Dendritic cell treated with granulocyte-macrophage colony-stimulating factor and Interleukin-4, amounts not matched to agents 40 ng/mL and 50 ng/mL, for 4 days (primary cell): ENCODE data around the gene GUSB.

Experiments used
- H3K27ac Mint-ChIP-seq: one replicate; pipeline ENCODE4 v1.8.0; 2022; ENCODE audit warnings: mild to moderate bottlenecking, mixed read lengths
- H3K27me3 Mint-ChIP-seq: one replicate; pipeline ENCODE4 v1.8.0; 2022; ENCODE audit warnings: mild to moderate bottlenecking, mixed read lengths
- H3K36me3 Mint-ChIP-seq: one replicate; pipeline ENCODE4 v1.8.0; 2022; ENCODE audit warnings: low read depth, mixed read lengths
- H3K4me1 Mint-ChIP-seq: one replicate; pipeline ENCODE4 v1.8.0; 2022; ENCODE audit warnings: low read depth, mixed read lengths
- H3K4me3 Mint-ChIP-seq: one replicate; pipeline ENCODE4 v1.8.0; 2022; ENCODE audit warnings: mild to moderate bottlenecking, moderate library complexity, mixed read lengths
- H3K9me3 Mint-ChIP-seq: one replicate; pipeline ENCODE4 v1.8.0; 2022; ENCODE audit warnings: mixed read lengths
- intact Hi-C: fragments of 100-400 bp; cut with micrococcal nuclease; formaldehyde crosslinking; loops from one replicate; pipeline ENCODE4 v1.15.0; 2022

Gene GUSB

DNA sequence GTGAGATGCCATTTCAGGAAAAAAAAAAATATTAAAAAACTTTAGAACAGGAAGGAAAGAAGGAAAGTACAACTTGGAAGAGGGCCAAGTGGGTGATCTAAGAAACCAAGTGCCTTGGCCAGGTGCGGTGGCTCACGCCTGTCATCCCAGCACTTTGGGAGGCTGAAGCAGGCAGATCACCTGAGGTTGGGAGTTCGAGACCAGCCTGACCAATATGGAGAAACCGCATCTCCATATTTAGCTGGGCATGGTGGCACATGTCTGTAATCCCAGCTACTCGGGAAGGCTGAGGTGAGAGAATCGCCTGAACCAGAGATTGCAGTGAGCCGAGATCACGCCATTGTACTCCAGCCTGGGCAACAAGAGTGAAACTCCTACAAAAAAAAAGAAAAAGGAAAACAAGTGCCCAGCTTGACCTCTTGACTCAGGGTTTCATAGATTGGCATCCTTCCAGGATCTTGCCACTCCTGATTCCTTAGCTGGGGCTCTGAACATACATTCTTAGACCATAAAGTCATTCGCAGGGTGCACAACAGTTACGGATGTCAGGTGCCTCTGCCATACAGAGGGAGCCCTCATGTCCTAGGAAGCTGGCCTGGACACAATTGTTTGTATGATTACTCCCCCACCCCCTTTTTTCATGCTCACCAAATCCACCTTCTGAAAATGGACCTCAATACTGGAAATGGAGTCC lies 2.1 kb upstream of the GUSB start:
- intact Hi-C loops: loop anchor here (5.0 to 10.0 kb wide), 5 partner anchors 91 to 863 kb away; partner anchors contain the start of genes ASL, CRCP and VKORC1L1
- Mint-ChIP-seq H3K4me3 (no peak overlapping the region), H3K36me3 (peaks cover 16% of the 10 kb centered on the region), H3K9me3 (no peaks in the 10 kb centered on the region), H3K27me3 (no peaks in the 10 kb centered on the region), H3K4me1 (peaks cover 10% of the 10 kb centered on the region), H3K27ac (no peak overlapping the region)

GRCh38 chr7:65980478-65981250 lies 1.3 kb downstream of the GUSB start:
- Mint-ChIP-seq H3K36me3 (peaks cover 49% of the 10 kb centered on the region), H3K4me1 (peaks cover 10% of the 10 kb centered on the region), H3K9me3 (no peaks in the 10 kb centered on the region), H3K27me3 (no peaks in the 10 kb centered on the region), H3K4me3 (peak overlapping the region; percentile 82), H3K27ac (peak overlapping the region; percentile 87)
- intact Hi-C loops: loop anchor here (2.0 to 10.0 kb wide), 6 partner anchors 94 to 867 kb away; partner anchors contain the start of genes ASL, CRCP and VKORC1L1

DNA sequence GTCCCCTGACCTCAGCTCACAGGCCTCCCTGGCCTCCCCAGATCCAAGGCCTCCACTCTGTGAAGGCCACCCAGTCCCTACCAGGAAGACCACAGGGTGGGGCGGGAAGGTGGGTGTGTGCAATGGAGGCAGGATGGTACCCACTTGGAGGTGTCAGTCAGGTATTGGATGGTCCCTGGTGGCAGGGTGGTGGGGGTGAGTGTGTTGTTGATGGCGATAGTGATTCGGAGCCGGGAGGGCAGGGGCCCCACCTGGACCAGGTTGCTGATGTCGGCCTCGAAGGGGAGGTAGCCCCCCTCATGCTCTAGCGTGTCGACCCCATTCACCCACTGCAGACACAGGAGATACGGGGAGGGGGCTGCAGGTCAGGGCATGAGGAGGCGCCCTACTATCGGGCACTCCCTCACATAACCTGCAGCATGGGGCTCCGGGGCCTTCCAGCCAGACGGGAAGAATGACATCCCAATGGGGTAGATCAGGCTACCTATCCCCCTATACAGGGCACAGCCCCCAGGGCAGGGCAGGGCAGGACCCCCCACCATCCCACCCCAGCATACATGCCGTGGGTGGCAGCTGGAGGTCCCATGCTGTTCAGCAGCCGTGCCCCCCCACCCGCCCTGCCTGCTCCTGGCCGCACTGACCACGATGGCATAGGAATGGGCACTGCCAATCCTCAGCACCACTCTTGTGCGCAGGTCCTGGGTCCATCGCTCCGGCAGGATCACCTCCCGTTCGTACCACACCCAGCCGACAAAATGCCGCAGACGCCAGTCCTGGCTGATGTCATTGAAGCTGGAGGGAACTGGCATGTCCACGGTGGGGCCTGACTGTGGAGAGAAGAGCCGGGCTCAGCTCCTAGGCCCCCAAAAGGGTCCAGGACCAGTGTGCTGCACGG lies 2.2 kb downstream of the GUSB start:
- intact Hi-C loops: loop anchor here (2.0 to 10.0 kb wide), 6 partner anchors 95 to 867 kb away; partner anchors contain the start of genes ASL, CRCP and VKORC1L1
- peak overlapping the region; percentile 82 for H3K4me3 Mint-ChIP-seq

DNA sequence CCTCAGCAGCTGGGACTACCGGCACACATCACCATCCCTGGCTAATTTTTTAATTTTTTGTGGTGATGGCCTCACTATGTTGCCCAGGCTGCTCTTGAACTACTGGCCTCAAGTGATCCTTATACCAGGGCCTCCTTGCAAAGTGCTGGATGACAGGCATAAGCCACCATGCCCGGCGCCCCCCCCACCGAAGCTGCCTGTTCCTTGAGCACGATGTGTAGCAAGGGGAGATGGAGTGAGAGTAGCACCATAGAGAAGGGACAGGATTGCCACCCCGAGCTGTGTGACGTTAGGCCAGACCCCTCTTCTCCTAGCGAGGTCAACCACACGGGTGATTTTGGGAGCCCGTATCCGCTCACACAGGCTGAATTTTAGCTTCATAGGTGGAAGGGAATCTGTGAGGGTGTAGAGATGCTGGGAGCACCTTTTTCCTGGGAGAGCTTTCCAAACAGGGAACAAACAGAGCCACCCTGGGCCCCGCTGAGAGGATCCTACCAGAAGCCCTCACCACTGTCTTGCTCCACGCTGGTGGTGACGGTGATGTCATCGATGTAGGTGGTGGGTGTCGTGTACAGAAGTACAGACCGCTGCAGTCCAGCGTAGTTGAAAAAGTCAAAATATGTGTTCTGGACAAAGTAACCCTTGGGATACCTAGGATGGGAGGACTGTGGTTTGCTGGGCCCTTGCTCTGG lies 3.0 kb downstream of the GUSB start:
- H3K27me3 Mint-ChIP-seq: no peaks in the 10 kb centered on the region
- no peak overlapping the region for H3K4me3 Mint-ChIP-seq
- H3K4me1 Mint-ChIP-seq: peaks cover 10% of the 10 kb centered on the region
- intact Hi-C loops: no loop called here
- peak overlapping the region; percentile 87 for H3K27ac Mint-ChIP-seq
- H3K36me3 Mint-ChIP-seq: peaks cover 65% of the 10 kb centered on the region
- no peaks in the 10 kb centered on the region for H3K9me3 Mint-ChIP-seq

More for the DNA sequence above, 2.2 kb downstream of the GUSB start:
- Mint-ChIP-seq H3K4me1 (peaks cover 10% of the 10 kb centered on the region), H3K9me3 (no peaks in the 10 kb centered on the region), H3K27me3 (no peaks in the 10 kb centered on the region), H3K36me3 (peaks cover 58% of the 10 kb centered on the region), H3K27ac (peak overlapping the region; percentile 87)

GRCh38 chr7:65976659-65977196 lies 5.3 kb downstream of the GUSB start:
- Mint-ChIP-seq H3K27ac (no peak overlapping the region), H3K27me3 (no peaks in the 10 kb centered on the region), H3K9me3 (no peaks in the 10 kb centered on the region), H3K4me3 (no peak overlapping the region), H3K4me1 (peaks cover 10% of the 10 kb centered on the region), H3K36me3 (peaks cover 89% of the 10 kb centered on the region)
- intact Hi-C loops: no loop called here

DNA sequence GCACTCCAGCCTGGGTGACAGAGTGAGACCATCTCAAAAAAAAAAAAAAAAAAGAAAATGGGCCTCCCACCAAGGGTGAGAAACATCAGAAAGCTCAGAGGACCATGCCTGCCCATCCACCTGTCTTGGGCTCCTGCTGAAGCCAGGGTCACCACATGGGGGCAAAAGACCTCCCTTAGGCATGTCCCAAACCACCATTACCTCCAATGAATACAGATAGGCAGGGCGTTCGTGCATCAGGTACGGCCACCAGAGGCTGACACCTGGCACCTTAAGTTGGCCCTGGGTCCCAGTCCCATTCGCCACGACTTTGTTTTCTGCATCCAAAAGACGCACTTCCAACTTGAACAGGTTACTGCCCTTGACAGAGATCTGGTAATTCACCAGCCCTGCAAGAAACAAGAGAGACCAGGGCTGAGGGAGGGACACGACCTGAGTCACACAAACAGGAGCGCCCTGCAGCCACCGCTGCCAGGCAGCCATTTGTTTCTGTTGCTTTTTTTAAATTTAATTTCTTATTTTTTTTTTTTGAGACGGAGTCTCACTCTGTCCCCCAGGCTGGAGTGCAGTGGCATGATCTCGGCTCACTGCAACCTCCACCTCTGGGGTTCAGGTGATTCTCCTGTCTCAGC lies 6.1 kb downstream of the GUSB start:
- H3K36me3 Mint-ChIP-seq: peaks cover 97% of the 10 kb centered on the region
- H3K27me3 Mint-ChIP-seq: no peaks in the 10 kb centered on the region
- H3K4me3 Mint-ChIP-seq: no peak overlapping the region
- intact Hi-C loops: no loop called here
- peaks cover 8% of the 10 kb centered on the region for H3K4me1 Mint-ChIP-seq
- peak overlapping the region; percentile 22 for H3K27ac Mint-ChIP-seq
- no peaks in the 10 kb centered on the region for H3K9me3 Mint-ChIP-seq

DNA sequence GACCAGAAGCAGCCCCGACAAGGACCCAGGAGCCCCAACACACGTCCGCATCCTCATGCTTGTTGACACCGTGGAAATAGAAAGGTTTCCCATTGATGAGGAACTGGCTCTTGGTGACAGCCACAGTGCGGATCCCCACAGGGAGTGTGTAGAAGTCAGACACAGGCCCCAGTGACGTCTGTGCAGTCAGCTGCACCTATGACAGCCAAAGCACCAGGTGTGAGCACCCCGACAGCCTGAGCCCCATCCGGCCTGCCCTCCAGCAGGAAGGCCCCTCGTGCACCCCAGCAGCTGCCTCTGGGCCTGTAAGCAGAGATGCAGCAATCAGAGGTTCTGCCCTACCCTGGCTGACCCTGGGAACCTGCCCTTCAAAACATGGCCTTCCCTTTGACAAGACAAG lies 7.1 kb downstream of the GUSB start:
- Mint-ChIP-seq H3K4me1 (no peaks in the 10 kb centered on the region), H3K27ac (no peak overlapping the region), H3K9me3 (no peaks in the 10 kb centered on the region), H3K4me3 (no peak overlapping the region), H3K36me3 (peaks cover 99% of the 10 kb centered on the region), H3K27me3 (no peaks in the 10 kb centered on the region)
- intact Hi-C loops: no loop called here

GRCh38 chr7:65974191-65974801 lies 7.7 kb downstream of the GUSB start:
- Mint-ChIP-seq H3K4me3 (no peak overlapping the region), H3K4me1 (no peaks in the 10 kb centered on the region), H3K27ac (no peak overlapping the region), H3K9me3 (no peaks in the 10 kb centered on the region), H3K27me3 (no peaks in the 10 kb centered on the region), H3K36me3 (peaks cover 99% of the 10 kb centered on the region)
- intact Hi-C loops: no loop called here

DNA sequence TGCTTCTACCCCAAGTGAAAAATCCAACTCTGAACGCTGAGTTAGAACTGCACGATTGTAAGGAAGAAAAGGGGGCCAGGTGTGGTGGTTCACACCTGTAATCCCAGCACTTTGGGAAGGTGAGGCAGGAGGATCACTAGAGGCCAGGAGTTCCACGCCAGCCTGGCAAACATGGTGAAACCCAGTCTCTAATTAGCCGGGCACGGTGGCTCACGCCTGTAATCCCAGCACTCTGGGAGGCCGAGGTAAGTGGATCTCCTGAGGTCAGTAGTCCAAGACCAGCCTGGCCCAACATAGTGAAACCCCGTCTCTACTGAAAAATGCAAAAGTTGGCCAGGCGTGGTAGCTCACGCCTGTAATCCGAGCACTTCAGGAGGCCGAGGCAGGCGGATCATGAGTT lies 9.0 kb downstream of the GUSB start:
- H3K9me3 Mint-ChIP-seq: no peaks in the 10 kb centered on the region
- peaks cover 99% of the 10 kb centered on the region for H3K36me3 Mint-ChIP-seq
- H3K27ac Mint-ChIP-seq: peak overlapping the region; percentile 32
- H3K4me3 Mint-ChIP-seq: no peak overlapping the region
- no peaks in the 10 kb centered on the region for H3K27me3 Mint-ChIP-seq
- intact Hi-C loops: no loop called here
- H3K4me1 Mint-ChIP-seq: no peaks in the 10 kb centered on the region

DNA sequence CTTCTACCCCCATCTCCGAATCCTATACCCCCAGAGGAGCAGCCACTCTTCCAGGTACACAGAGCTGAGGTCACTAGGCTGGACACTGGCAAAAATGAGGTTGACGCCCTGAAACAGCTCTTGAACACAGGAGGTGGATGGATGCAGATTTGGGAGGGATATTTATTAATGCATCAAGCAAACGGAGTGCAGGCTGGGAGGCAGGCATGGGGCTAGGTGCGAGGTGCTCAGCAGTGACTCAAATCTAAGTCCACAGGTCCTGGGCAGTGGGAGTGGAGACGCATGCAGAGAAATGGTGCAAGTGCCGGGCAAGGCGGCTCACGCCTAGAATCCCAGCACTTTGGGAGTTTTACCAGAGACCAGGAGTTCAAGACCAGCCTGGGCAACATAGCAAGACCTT lies 11.0 kb downstream of the GUSB start:
- Mint-ChIP-seq H3K27ac (no peak overlapping the region), H3K4me1 (peaks cover 14% of the 10 kb centered on the region), H3K4me3 (no peak overlapping the region), H3K27me3 (no peaks in the 10 kb centered on the region), H3K9me3 (no peaks in the 10 kb centered on the region), H3K36me3 (peaks cover 100% of the 10 kb centered on the region)
- intact Hi-C loops: no loop called here

DNA sequence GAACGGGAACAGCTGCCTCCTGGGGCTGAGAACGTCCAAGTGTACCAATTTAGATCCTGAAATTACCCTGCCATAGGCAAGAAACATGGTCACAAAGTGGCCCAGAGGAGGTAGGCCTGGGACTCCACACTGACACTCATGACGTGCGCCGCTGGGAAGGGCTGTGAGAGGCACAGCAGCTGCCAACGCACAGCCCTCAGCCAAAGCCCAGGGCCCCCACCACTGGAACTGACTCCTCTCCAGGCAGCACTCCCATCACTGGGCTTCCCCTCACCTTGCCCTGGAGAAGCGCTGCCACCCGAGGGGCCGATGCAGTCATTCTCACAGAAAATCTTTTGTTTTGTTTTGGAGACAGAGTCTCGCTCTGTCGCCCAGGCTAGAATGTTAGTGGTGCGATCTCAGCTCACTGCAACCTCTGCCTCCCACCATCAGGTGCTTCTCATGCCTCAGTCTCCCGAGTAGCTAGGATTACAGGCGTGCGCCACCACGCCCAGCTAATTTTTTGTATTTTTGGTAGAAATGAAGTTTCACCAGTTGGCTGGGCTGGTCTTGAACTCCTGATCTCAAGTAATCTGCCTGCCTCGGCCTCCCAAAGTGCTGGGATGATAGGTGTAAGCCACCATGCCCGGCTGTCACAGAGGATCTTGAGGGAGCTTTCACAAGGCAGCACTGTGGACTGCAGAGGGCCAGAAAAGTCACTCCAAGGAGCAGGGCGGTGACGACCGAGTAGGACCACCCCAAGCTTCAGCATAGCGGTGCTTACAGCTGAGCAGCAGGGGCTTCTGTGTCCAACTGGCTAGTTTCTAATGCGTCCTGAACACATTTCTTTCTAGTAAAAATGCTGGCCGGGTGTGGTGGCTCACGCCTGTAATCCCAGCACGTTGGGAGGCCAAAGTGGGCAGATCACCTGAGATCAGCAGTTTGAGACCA lies 13.5 kb downstream of the GUSB start:
- peaks cover 100% of the 10 kb centered on the region for H3K36me3 Mint-ChIP-seq
- H3K4me1 Mint-ChIP-seq: peaks cover 15% of the 10 kb centered on the region
- H3K27me3 Mint-ChIP-seq: no peaks in the 10 kb centered on the region
- no peak overlapping the region for H3K27ac Mint-ChIP-seq
- no peaks in the 10 kb centered on the region for H3K9me3 Mint-ChIP-seq
- intact Hi-C loops: no loop called here
- H3K4me3 Mint-ChIP-seq: no peak overlapping the region
